NCI-H1694 treated with DMSO at 0.1 percent for 48 hours (cell line): ENCODE results near the gene GTF3C5.
A peak's percentile ranks its signal among the peaks of the same experiment; 100 is the strongest.
"Not testable (repeated sequence)": the region's sequence is repeated elsewhere in the genome, so short reads cannot be mapped to it uniquely, and the experiment has no call there.

ENCODE experiments used
- DNase-seq: peaks from one replicate; lab custom pipeline; 2025; lab: John Stamatoyannopoulos, UW

The GTF3C5 gene

DNA sequence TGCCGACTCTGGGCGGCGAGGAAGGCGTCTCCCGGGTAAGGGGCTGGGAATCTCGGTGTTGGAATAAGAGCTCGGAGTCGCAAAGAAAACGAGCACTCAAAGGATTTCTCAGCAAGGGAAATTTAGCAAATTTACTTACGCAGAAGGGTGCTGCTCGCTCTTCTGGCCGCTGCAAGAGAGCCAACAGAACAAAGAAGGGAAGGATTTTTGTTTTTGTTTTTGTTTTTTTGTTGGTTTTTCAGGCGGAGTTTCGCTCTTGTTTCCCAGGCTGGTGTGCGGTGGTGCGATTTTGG lies 279 bp downstream of the GTF3C5 start:
- DNase-seq: no peak

DNA sequence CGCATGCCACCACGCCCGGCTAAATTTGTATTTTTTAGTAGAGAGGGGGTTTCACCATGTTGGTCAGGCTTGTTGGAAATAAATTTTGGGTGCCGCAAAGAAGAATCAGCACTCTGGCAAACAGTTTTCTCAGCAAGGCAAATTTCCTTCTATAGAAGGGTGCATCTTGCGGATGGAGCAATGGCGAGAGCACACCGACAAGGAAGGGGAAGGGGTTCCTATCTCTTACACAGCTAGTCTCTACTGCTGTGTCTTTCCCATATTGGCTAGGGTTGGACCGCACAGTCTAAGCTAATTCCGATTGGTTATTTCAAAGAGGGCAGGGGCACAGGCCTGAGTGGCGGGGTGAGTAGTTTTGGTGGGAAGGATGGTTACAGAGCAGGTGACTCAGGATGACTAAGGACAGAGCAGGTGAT lies 707 bp downstream of the GTF3C5 start:
- no peak for DNase-seq

DNA sequence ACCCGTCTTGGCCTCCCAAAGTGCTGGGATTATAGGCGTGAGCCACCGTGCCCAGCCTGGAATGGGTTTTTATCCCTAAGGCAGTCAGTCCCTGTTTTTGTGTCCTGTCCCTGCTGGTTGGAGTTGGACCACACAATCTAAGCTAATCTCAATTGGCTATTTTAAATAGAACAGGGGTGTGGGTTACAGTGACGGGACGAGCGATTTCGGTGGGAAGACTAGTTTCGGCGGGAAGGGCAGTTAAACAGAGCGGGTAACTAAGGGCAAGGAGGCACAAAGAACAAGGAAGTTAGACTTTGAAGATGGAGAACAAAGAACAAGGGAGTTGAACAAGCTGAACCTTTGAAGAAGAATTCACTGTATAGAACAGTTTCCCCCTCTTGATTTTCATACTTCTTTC lies 1.4 kb downstream of the GTF3C5 start:
- no peak for DNase-seq

DNA sequence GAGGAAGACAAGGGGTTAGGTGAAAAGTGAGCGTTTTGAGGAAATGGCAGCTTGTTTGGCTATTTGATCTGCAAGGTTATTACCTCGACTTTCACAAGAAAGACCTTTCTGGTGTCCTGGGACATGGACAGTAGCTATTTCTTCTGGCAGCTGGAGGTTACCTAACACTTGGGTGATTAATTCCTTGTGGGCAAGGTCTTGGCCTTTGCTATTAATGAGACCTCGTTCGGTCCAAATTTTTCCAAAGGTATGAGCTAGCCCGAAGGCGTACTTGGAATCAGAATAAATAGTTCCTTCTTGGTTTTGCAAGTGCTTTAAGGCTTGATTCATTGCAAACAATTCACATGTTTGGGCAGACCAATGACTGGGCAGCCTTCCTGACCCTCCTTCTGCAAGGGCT lies 4.9 kb downstream of the GTF3C5 start:
- DNase-seq: no peak

DNA sequence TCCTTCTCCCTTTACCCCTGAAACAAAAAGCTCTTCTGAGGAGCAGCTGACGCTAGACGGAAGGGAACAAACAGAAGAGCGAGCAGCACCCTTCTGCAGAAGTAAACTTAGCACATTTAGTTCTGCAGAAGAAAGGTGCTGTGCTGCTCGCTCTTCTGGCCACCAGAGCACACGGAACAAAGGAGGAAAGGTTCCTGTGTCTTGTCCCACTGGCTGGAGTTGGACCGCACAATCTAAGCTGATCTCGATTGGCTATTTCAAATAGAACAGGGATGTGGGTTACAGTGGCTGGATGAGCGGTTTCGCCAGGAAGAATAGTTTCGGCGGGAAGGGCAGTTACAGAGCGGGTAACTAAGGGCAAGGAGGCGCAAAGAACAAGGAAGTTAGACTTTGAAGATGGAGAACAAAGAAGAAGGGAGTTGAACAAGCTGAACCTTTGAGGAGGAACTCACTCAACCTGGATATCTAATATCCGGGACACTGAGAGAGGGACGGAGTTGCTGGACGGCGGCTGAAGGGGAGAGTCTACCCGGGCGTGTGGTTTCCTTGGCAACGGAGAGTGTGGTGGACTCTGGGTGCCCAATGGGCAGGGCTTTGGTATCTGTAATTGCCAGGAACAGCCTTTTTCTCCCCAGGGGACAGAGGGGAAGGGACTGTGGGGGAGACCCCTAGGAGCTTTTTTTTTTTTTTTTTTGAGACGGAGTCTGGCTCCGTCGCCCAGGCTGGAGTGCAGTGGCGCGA lies 7.1 kb downstream of the GTF3C5 start:
- no peak for DNase-seq

DNA sequence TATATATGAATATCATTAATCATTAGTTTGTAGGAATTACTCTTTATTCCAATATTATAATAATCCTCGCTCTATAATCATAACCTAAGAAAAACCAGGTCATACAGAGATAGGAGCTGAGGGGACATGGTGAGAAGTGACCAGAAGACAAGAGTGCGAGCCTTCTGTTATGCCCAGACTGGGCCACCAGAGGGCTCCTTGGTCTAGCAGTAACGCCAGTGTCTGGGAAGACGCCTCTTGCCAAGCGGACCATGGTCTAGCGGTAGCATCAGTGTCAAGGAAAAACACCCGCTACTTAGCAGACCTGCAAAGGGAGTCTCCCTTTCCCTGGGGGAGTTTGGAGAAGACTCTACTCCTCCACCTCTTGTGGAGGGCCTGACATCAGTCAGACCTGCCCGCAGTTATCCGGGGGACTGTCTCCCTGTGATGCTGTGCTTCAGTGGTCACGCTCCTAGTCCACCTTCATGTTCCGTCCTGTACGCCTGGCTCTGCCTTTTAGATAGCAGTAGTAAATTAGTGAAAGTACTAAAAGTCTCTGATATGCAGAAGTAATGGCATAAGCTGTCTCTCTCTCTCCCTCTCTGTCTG lies 10.2 kb downstream of the GTF3C5 start:
- not testable (repeated sequence) for DNase-seq

DNA sequence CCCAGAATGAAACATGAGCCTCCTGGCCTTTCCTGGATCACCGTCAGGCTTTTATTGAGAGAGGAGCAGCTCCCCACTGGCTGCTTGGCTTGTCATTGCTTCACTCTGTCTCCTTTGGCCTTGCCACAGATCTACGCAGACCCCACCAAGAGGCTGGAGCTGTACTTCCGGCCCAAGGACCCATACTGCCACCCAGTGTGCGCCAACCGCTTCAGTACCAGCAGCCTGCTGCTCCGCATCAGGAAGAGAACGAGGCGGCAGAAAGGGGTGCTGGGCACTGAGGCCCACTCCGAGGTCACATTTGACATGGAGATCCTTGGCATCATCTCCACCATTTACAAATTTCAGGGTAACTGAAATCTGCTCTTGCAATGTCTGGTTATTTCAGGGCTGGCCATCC lies 11.2 kb downstream of the GTF3C5 start:
- DNase-seq: no peak

DNA sequence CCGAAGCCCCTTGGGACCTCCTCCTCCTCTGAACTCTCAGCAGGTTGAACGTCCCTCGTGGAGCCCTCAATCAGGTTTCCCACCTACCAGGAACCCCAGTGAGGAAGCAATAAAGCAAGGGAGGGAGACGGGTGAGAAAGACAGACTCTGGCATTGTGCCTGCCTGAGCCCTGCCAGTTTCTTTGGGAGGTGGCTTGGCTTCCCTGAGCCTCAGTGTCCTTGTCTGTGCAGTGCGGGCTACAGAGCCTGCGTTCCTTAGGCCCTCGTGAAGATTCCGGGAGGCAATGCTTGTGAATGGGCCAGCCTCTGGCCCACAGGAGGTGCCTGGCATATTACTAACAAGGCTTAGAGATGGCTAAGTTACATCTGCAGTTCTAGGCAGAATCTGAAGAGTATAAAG lies 11.9 kb downstream of the GTF3C5 start:
- DNase-seq: no peak

DNA sequence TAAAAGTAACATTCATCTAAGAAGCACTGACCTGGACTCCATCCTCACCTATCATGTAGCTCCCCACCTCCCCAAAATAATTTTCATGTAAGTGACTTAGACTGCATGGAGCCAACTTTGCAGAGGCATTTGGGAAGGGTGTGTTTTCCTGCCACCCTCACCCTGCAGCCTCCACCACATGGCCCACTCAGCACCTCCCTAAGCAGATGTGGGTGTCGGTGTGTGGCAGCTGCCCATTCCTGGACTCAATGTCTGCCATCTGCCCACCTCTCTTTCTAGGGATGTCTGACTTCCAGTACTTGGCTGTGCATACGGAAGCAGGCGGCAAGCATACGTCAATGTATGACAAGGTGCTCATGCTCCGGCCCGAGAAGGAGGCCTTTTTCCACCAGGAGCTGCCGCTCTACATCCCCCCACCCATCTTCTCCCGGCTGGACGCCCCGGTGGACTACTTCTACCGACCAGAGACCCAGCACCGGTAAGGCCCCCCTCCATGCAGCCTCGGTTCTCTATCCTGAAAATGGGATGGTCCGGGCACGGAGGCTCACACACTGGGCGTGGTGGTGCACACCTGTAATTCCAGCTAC lies 12.7 kb downstream of the GTF3C5 start:
- peak; percentile 9 for DNase-seq

DNA sequence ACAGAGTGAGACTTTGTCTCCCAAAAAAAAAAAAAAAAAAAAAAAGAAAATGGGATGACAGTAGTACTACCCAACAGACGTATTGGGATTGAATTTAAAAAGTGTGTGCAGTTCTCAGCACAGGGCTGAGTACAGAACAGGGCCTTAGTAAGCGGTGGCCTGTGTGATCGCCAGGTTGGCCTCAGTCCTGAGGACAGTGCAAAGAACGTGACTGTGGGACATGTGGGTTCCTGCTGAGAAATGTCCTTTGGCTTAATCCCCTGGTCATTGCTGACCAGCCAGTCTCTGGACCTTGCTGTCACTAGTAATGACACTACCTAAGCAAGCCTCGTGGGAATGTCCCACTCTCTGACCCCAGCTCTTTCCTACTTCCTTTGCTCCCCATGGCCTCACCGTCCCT lies 13.3 kb downstream of the GTF3C5 start:
- DNase-seq: no peak

DNA sequence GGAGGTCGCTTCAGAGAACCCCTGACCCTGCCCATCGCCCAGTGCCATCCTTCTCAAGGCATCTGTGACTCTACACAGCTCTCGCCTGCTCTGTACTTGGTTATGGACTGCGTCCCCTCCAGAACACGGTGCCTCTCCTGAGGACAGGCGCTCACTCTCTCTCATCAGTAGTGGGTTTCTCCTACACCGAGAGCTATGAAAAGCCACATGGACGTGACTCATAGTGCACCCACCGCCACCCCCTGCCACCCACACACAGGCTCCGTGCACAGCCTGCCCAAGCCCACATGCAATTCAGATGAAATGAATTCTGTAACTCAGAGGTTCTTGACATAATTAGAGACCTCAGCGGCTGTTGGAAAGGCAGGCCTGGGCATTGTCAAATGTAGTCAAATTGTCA lies 13.9 kb downstream of the GTF3C5 start:
- no peak for DNase-seq

DNA sequence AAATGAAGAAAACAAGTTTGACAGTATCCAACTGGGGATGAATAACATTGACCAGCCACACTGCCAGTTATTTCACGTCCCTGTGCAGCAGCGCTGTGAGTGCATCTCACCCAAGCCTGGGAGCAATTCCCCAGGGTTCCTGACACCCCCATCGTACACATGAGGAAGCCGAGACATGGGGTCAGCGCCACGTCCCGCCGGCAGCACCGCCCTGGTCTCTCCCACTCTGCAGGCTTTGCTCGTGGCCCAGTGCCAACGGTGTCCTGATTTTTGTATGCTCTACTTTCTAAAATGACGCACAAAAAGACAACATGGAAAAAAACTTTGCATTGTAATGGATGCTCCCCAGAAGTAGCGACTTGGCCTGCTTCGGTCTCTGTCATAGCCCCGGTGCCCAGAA lies 14.3 kb downstream of the GTF3C5 start:
- no peak for DNase-seq

DNA sequence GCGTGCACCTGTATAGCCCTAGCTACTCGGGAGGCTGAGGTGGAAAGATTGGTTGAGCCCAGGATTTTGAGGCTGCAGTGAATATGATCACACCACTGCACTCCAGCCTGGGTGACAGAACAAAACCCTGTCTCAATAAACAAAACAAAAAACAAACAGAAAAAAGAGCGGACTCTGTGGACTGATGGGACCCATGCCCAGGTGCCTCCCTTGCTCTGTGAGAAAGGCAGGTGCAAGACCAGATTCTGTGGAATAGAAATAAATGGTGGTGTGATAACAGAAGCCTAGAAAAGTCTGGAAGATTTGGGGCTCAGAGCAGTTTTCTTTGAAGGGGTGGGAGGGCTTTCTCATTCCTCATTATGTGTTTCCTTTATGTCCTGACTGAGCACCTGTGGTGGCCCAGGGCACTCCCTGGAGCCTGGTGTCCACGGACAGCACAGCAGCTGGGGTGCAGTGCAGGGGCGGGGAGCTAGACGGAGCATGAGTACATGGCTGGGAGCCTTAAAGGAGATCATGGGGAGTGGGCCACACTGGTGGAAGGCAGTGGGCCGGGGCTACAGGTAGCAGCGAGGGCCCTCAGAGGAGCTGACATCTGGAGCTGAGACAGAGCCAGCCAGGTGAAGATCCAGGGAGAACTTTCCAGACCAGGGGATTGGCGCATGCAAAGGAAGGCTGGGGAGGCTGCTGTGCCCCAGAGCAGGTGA lies 15.6 kb downstream of the GTF3C5 start:
- no peak for DNase-seq

DNA sequence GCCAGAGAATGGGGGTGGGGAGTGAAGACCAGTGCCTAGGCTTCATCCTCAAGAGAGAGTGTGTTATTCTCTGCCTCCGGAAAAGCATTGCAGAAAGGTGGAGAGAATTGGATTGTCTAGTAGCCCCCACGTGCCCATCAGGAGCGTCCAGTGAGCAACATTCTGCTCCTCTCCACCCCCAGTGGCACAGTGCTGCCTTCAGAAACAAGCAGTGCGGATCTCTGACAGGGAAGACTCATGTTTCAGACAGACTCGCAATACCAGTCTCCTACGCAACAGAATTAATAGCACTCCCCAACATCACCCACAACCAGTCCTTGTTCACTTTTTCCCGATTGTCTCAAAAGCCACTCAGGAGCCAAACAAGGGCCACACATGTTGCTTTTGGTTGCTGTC lies 16.1 kb downstream of the GTF3C5 start:
- no peak for DNase-seq

DNA sequence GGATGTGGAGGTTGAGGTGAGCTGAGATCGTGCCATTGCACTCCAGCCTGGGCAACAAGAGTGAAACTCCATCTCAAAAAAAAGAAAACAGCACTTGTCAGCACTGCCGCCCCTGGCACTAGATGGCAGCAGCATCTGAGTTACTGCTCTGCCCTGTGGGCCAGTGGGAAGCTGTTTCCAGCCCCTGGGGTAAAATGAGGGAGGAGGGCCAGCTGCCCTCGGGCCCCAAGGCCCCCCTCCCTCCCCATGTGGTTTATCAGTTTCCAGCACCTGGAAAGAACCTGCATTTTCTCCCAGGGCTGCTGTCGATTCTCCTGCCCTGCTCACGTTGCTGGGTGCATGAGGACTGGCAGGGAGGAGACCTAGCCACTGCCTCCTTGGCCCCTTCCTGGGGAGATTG lies 17.8 kb downstream of the GTF3C5 start:
- DNase-seq: peak; percentile 14

DNA sequence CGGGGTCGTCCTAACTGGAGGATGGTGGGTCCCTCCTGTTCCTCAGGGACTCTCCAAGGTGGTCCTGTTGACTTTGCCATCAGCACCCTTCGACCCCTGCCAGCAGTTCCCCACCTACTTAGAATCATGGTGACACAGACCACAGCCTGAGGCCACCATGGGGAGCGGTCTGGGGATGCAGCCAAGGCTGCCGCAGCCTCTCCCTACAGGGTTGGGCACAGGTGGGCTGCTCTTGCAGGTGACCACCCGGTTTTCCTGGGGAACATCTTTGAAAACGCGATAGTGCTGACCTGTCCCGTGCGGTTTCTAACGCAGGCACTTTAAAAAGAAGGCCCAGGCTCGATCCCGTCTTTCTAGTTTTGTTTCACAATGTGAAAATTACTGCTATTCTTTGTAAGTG lies 18.2 kb downstream of the GTF3C5 start:
- no peak for DNase-seq

DNA sequence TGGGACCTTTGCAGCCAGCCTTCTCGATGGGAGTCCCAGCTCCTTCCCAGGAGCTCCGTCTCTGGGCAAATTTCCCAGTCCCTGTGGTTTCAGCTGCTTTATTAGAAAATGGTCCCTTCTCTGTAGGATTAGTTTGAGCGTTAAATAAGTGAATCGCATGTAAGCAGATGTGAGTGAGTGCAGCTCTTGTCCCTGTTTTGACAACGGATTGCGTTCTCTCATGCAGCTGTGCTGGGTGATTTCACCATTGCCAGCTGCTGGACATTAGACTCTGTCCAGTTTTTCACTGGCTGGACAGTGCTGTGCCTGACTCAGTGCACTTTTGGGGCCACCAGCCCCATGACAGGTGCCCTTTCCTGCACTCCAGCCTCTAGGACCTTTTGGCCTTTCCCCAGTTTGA lies 19.3 kb downstream of the GTF3C5 start:
- DNase-seq: no peak

DNA sequence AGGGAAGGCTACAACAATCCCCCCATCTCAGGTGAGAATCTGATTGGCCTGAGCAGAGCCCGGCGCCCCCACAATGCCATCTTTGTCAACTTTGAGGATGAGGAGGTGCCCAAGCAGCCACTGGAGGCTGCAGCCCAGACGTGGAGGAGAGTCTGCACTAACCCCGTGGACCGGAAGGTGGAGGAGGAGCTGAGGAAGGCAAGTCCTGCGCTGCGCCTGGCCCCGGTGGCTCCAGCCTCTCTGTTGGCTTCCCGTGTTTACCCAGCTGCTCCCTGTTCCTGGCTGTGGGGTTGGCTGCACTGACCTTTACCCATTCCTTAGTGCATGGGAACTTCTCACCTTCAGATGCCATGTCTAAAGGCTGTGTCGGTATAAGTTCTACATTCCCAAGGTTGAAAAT lies 20.0 kb downstream of the GTF3C5 start:
- no peak for DNase-seq

DNA sequence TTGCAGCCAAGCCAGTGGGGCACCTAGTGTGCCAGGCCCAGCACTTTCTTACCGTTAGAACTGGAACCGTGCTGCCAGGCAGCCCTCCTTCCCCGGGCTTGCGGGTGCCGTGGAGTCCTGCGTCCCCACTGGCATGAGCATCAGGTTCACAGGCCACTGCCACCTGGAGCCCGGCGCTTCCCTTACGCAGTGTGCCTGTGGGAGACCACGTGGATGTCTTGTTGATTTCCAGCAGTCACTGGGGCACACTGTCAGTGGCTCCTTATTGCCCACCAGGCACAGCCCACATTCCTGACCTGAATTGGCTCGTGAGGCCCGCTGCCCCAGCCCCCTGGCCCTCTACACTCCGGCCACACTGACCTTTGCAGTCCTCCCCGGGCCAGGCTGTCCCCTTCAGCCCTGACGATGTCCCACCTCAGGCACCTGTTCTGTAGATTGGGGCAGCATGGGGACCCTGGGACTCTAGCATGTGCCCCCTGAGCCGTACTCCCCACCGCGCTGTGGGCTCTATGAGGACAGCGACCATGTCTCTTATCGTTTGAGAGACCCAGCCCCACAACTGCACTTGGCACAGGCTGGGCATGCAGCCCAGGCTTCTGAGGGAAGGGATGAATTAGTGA lies 20.6 kb downstream of the GTF3C5 start:
- DNase-seq: no peak

DNA sequence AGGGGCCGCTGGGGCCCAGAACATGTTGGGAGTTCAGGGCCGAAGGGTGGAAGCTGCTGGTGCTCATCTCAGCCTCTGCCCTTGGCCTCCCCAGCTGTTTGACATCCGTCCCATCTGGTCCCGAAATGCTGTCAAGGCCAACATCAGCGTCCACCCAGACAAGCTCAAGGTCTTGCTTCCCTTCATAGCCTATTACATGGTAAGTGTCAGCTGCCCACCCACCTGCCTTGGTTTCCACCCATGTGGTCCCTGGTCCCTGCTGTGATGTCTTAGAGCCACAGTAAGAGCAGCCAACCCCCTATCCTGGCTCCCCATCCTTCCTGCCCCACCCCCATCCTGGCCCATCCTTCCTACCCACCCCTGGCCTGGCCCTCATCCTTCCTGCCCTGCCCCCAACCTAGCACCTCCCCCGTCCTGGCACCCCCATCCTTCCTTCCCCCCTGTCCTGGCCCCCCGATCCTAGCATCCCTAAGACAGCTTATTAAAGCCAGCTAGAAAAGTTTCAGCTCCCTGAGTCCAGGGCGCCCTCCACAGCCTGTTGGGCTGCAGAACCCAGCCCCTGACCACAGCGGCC lies 21.3 kb downstream of the GTF3C5 start:
- no peak for DNase-seq

DNA sequence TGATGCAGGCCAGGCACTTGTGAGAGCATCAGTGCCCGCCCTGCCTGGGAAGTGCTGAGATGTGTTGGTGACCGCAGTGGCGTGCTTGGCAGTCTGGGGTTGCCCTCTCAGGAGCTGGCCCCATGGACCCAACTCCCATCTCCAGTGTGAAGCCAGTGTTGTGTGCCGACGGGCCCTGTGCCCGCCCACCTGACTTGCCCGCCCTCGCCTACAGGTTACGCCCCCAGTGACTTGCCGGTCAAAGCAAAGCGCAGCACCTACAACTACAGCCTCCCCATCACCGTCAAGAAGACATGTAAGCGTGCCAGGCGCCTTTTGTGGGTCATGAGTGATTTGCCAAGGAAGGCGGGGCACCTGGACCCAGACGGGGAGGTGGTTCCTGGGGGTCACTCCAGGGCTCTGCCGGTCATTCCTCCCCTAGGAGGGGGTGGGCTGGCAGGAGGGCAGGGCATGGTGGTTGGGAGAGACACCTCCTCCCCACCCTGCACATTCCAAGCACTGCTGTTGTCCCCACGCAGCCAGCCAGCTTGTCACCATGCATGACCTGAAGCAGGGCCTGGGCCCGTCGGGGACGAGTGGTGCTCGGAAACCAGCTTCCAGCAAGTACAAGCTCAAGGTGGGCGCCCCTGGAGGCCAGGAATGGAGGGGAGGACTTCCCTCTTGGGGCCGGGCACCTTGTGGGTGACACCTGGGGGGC lies 23.5 kb downstream of the GTF3C5 start:
- DNase-seq: no peak

DNA sequence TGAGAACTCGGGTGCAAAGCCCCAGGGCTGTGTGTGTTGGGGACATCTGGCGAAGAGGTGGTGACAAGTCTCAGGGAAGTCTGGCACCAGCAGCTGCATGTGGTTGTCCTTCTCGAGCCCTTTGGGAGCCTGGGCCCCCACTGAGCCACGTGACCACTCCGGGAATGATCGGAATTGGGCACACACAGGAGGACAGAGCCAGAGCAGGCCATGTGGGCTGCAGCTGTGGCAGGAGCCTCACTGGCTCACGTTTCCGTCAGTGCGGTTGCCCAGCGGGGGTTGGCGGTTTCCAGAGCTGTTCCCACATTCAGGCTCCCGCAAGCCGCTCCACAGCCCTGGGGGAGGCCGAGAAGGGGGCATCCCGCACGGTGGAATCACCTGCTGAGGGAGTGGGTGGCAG lies 24.2 kb downstream of the GTF3C5 start:
- no peak for DNase-seq
